Measurements from ENCODE around the gene RUFY2. TPM values are rescaled to one million over a fixed set of nuclear protein-coding genes. Genes with fewer than 3 reads are reported as not detected.

RUFY2 gene
- total RNA-seq, 1 donor from 2014 or later: 12.1 TPM

DNA sequence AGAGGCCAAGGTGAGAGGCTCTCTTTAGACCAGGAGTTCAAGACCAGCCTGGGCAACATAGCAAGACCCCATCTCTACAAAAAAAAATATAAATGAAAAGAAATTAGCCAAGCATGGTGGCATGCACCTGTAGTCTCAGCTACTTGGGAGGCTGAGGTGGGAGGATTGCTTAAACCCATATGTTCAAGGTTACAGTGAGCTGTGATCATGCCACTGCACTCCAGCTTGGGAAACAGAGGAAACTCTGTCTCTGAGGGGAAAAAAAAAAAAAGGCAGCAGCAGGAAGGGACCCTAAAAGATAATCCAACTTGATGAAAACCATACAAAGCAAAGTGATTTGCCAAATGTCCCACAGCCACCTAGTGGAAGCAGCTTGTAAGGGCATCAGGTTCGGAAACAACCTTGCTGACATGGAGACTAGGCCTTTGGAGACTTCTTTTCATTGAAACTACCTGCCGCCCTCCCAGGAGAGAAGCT, 58.8 kb downstream of the RUFY2 start:
- no peak overlapping the region for H3K4me3 Mint-ChIP-seq (ENCODE audit: low read depth)
- H3K36me3 Mint-ChIP-seq (ENCODE audit: low read depth): peaks cover 55% of the 10 kb centered on the region
- H3K4me1 Mint-ChIP-seq (ENCODE audit: low read depth): peaks cover 15% of the 10 kb centered on the region
- DNase-seq (ENCODE audit: low spot score): peak; percentile 25
- intact Hi-C loops (cut with micrococcal nuclease): loop anchor here (5.0 kb wide), 1 partner anchor 136 kb away; no protein-coding TSS in a partner anchor
- no peaks in the 10 kb centered on the region for H3K9me3 Mint-ChIP-seq
- H3K27ac Mint-ChIP-seq: peak overlapping the region; percentile 51
- no peaks in the 10 kb centered on the region for H3K27me3 Mint-ChIP-seq (ENCODE audit: low read depth)

DNA sequence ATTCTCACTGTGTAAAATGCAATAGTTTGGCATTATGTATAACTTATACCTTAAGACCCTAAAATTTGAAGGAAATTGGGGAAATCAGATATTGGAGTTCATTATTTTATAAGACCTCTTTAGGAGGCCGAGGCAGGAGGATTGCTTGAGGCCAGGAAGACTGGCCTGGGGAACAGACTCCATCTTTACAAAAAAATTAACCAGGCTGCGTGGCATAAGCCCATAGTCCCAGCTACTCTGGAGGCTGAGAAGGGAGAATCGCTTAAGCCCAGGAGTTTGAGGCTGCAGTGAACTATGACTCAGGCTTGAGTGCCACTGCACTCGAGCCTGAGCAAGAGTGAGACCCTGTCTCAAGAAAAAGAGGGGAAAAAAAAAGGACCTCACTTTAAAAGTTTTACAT, 60.3 kb downstream of the RUFY2 start:
- no peak overlapping the region for H3K4me3 Mint-ChIP-seq (ENCODE audit: low read depth)
- no peaks in the 10 kb centered on the region for H3K27me3 Mint-ChIP-seq (ENCODE audit: low read depth)
- peak overlapping the region; percentile 47 for H3K27ac Mint-ChIP-seq
- H3K9me3 Mint-ChIP-seq: no peaks in the 10 kb centered on the region
- DNase-seq (ENCODE audit: low spot score): no peak
- peaks cover 61% of the 10 kb centered on the region for H3K36me3 Mint-ChIP-seq (ENCODE audit: low read depth)
- intact Hi-C loops (cut with micrococcal nuclease): loop anchor here (2.0 to 5.0 kb wide), 2 partner anchors 14 to 134 kb away; partner anchors contain the start of genes HNRNPH3 and PBLD
- peaks cover 20% of the 10 kb centered on the region for H3K4me1 Mint-ChIP-seq (ENCODE audit: low read depth)

DNA sequence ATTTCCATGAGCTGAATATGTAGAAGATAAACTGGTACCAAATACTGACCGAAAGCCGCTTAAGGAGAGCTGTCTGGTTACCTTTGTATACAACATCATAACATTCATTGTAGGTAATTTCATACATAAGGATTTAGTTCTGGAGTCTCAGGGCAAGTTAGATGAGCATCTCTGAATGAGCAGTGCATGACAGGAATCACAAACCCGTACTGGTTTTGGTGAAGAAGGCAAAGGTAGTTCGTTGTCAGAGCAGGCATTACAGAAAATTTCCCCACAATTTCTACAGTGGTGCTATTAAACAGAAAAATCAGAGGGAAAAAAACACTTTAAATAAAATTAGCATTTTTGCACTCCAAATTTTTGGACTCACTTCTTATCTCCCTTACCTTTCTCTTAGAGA, 61.5 kb downstream of the RUFY2 start:
- intact Hi-C loops (cut with micrococcal nuclease): loop anchor here (2.0 to 5.0 kb wide), 2 partner anchors 13 to 133 kb away; partner anchors contain the start of genes HNRNPH3 and PBLD
- Mint-ChIP-seq H3K4me3 (ENCODE audit: low read depth) (no peak overlapping the region), H3K36me3 (ENCODE audit: low read depth) (peaks cover 72% of the 10 kb centered on the region), H3K4me1 (ENCODE audit: low read depth) (peaks cover 28% of the 10 kb centered on the region), H3K9me3 (no peaks in the 10 kb centered on the region), H3K27ac (peak overlapping the region; percentile 13), H3K27me3 (ENCODE audit: low read depth) (no peaks in the 10 kb centered on the region)
- no peak for DNase-seq (ENCODE audit: low spot score)

DNA sequence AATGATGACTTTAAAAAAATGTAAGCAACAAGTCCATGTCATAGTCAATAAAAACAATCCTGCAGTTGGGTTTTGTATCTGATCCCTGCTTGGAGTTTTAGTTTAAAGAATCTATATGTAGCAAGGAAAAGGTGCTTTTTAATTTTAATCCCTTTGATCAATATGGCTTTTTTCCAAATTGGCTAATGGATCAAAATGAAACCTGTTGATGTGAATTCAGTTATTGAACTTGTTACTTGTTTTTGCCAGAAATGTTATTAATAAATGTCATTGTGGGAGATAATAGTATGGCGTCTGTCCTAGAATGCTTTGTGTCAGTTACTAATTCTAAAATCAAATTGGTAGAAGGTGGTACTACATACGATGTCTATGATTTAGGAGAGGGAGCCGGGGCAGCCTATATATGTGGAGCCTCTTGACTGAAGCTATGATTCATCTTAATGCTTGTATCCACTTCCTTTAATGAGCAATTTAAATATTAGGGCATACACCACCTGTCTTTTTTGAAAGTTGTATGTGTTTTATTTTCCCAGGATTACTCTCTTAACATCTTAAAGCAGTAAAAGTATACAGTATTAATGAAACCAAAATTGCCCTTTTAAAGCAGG, 64.1 kb downstream of the RUFY2 start:
- H3K4me3 Mint-ChIP-seq (ENCODE audit: low read depth): no peak overlapping the region
- no peak overlapping the region for H3K27ac Mint-ChIP-seq
- no peaks in the 10 kb centered on the region for H3K9me3 Mint-ChIP-seq
- intact Hi-C loops (cut with micrococcal nuclease): no loop called here
- H3K4me1 Mint-ChIP-seq (ENCODE audit: low read depth): peaks cover 30% of the 10 kb centered on the region
- DNase-seq (ENCODE audit: low spot score): no peak
- no peaks in the 10 kb centered on the region for H3K27me3 Mint-ChIP-seq (ENCODE audit: low read depth)
- H3K36me3 Mint-ChIP-seq (ENCODE audit: low read depth): peaks cover 84% of the 10 kb centered on the region

DNA sequence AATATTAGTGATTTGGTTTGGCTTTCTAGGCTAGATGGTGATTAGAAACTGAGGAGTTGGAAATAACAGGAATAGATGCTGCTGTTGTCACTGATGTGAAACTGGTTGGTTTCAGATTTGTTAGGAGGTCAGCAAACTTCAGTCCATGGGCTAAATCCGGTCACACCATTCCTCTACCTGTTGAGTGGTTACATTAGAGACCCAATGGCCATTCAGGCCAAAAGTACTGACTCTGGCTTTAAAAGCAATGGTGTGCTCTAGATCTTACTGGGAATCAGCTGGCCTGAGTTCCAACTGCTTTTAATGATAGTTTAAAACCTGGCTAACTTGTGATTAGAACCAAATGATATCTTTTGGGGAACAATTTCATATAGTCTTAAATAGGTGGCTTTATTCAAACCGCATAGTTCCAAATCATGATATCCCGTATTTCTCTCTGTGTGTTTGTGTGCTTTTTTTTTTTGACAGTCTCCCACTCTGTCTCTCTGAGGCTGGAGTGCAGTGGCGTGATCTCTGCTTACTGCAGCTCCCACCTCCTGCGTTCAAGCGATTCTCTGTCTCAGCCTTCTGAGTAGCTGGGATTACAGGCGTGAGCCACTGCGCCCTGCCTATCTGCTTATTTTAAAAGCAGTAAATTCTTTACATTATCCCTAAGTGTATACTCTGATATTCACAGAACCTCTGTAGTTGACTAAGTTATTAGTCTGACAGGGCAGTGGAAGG, 66.6 kb downstream of the RUFY2 start:
- Mint-ChIP-seq H3K36me3 (ENCODE audit: low read depth) (peaks cover 92% of the 10 kb centered on the region), H3K27me3 (ENCODE audit: low read depth) (no peaks in the 10 kb centered on the region), H3K4me1 (ENCODE audit: low read depth) (peaks cover 38% of the 10 kb centered on the region), H3K4me3 (ENCODE audit: low read depth) (no peak overlapping the region), H3K9me3 (no peaks in the 10 kb centered on the region), H3K27ac (no peak overlapping the region)
- no peak for DNase-seq (ENCODE audit: low spot score)
- intact Hi-C loops (cut with micrococcal nuclease): no loop called here

DNA sequence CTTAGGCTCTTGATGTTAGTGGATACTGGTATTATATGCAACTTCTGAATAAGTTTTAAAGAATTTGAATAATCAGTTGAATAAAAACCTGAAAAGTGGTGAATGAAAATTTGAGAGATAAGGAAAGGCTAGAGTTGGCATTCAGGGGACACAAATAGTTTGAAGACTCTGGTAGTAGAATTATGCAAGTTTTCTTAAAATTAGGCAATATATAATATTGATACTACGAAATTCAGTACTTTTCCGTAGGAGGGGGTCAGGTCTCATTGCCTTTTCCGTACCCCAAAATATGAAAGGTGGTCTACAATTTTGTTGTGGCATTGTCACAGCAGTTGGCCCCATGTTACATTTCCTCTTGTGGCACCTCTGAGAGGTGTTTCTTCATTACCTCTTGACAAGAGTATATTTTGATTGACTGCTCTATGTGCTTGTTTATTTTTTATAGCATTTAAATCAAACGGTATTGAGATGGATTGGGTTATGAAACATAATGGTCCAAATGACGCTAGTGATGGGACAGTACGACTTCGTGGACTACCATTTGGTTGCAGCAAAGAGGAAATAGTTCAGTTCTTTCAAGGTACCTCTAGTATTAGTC, 70.2 kb downstream of the RUFY2 start:
- intact Hi-C loops (cut with micrococcal nuclease): no loop called here
- H3K4me1 Mint-ChIP-seq (ENCODE audit: low read depth): peaks cover 45% of the 10 kb centered on the region

DNA sequence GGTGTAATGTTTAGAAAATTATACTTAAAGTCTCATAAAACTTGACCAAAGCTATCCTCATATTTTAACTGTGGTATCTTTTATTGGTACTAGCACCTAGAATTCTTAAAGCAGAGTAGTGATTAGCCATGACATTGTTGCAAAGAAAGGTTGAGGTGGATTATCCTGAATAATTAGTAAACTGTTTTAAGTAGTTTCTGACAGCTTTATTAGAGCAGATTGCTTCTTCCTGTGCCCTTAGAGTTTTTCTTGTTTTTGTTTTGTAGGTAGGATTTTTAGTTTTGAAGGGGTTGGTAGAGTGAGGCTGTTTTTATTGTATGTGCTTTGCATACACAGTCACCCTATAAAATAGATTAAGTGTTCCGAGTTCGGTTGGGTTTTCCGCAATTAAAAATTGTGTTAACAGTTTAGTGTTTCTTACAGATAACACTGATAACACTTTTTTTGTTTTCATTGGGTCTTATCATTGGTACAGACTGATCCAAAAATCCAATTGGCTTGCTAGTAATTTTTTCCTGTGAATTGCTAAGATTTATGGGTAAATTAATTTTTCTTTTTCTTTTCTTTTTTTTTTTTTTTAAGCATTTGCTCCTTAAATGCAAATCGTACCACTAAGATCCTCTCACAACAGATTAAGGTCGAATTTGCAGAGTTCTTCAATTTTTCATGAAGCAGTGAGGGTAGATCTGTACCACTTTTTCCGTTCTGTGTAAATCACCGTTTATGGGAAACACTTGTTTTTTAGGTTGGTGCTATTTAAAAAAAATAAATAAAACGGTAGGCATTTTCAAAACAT, 72.2 kb downstream of the RUFY2 start:
- H3K27me3 Mint-ChIP-seq (ENCODE audit: low read depth): no peaks in the 10 kb centered on the region
- DNase-seq (ENCODE audit: low spot score): no peak
- H3K4me3 Mint-ChIP-seq (ENCODE audit: low read depth): peak overlapping the region; percentile 99
- peak overlapping the region; percentile 75 for H3K27ac Mint-ChIP-seq
- H3K4me1 Mint-ChIP-seq (ENCODE audit: low read depth): peaks cover 49% of the 10 kb centered on the region
- no peaks in the 10 kb centered on the region for H3K9me3 Mint-ChIP-seq
- H3K36me3 Mint-ChIP-seq (ENCODE audit: low read depth): peaks cover 74% of the 10 kb centered on the region
- intact Hi-C loops (cut with micrococcal nuclease): loop anchor here (5.0 kb wide), 3 partner anchors 103 to 1897 kb away; partner anchors contain the start of genes ATOH7, DNA2 and PPA1

More for the DNA sequence above, 70.2 kb downstream of the RUFY2 start:
- no peak for DNase-seq (ENCODE audit: low spot score)
- no peak overlapping the region for H3K27ac Mint-ChIP-seq
- no peaks in the 10 kb centered on the region for H3K27me3 Mint-ChIP-seq (ENCODE audit: low read depth)
- peak overlapping the region; percentile 72 for H3K4me3 Mint-ChIP-seq (ENCODE audit: low read depth)
- H3K36me3 Mint-ChIP-seq (ENCODE audit: low read depth): peaks cover 92% of the 10 kb centered on the region
- H3K9me3 Mint-ChIP-seq: no peaks in the 10 kb centered on the region

DNA sequence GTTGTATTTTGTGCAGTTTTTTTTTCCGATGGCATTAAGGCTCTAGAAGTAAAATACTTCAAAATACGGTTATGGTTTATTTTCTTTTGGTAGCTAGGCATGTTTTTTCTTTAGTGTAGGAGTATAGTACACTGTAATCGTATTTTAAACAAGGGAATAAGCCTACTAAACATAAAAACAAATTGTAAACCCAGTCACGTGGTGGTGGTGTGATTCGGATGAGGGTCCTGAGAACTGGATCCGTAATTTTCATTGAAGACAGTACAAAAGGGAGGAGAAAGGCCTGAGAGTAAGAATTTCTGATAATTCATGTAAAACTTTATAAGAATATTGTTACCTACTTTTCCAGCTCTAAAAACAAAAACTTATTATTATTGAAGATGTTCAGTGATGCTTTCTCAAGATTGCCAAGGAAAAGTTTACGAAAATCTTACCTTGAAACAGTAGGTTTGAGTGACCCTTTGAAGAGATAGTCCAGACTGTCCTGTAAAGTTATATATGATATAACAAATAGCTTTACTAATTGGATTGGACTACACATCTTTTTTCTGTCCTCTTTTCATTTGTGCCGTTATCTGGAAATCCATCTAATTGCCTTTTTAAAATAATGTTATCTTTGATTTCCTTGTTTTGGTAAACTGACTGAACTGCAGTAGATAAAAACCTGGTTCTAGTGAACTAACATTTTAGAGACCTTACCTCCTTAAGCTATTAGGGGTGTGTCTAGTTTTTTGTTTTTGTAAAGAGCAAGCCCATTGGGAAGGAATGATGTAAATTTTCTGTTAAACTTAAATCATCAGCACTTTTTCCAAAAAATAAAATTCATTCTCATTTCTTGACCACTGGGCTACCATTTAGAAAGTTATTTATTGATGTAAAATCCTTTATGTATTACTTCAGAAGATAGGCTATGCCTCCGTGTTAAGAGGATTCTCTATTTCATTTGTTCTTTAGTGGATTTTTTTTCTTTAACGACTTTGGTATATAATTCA, 73.3 kb downstream of the RUFY2 start:
- peak overlapping the region; percentile 99 for H3K4me3 Mint-ChIP-seq (ENCODE audit: low read depth)
- no peaks in the 10 kb centered on the region for H3K9me3 Mint-ChIP-seq
- intact Hi-C loops (cut with micrococcal nuclease): loop anchor here (2.0 to 5.0 kb wide), 6 partner anchors 13 to 1899 kb away; partner anchors contain the start of genes ATOH7, CCAR1, DNA2 and PPA1
- peaks cover 54% of the 10 kb centered on the region for H3K4me1 Mint-ChIP-seq (ENCODE audit: low read depth)
- no peak for DNase-seq (ENCODE audit: low spot score)
- no peaks in the 10 kb centered on the region for H3K27me3 Mint-ChIP-seq (ENCODE audit: low read depth)
- peaks cover 62% of the 10 kb centered on the region for H3K36me3 Mint-ChIP-seq (ENCODE audit: low read depth)
- peak overlapping the region; percentile 100 for H3K27ac Mint-ChIP-seq

DNA sequence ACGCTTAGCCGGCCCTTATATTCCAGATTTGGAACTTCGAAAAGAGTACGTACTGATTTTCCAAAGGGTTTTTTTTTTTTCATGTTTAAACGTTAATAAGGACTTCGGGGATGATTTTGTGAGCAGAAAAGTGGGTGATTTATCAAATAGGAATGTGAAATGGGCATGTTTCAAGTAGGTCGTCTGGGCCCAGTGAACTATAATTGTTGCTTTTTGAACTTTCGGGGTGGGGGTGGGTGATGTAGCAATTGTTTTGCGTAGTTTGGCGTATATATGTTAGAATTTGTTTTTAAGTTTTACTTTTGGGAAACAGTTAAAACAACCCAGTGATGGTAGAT, 74.0 kb downstream of the RUFY2 start:
- H3K9me3 Mint-ChIP-seq: no peaks in the 10 kb centered on the region
- no peak for DNase-seq (ENCODE audit: low spot score)
- H3K4me3 Mint-ChIP-seq (ENCODE audit: low read depth): peak overlapping the region; percentile 99
- peaks cover 55% of the 10 kb centered on the region for H3K4me1 Mint-ChIP-seq (ENCODE audit: low read depth)
- intact Hi-C loops (cut with micrococcal nuclease): loop anchor here (2.0 to 5.0 kb wide), 6 partner anchors 14 to 1899 kb away; partner anchors contain the start of genes ATOH7, CCAR1, DNA2 and PPA1
- peak overlapping the region; percentile 100 for H3K27ac Mint-ChIP-seq
- peaks cover 57% of the 10 kb centered on the region for H3K36me3 Mint-ChIP-seq (ENCODE audit: low read depth)
- H3K27me3 Mint-ChIP-seq (ENCODE audit: low read depth): no peaks in the 10 kb centered on the region

DNA sequence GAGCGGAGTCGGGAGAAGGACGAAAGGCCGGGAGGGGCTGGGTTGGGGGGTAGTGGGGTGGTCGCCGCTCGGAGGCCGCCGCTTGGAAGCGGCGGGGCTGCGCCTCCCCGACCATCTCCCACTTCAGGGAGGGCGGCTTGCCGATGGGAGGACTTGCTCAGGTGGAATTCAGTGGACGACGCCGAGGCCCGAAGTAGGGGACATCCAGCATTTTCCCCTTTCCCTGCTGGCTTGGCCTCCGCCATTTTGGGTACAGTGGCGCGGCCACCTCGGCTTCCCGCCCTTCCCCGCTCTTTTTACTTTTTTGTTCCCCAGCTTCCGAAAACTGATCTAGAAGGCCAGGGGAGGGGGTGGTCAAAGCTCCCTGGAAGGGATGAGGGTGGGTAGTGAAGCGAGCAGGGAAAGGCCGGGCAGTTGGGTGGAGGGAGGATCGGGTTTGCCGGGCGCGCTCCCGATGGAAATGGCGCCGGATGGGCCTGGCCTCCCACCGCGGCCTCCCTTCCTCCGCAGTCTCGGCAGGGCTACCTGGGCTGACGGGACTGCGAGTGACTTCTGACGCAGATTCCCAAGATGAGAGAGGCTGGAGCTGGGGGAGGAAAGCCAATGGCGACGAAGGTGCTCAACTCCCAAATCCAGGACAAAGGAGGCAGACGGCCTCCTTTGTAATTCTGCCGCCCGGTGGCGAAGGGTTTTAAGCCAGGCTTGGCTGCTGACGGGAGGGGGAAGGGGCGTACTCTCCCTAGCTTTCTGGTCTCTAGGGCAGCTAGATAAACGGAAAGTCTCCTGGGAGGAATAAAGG, 74.6 kb downstream of the RUFY2 start, which contains the start of gene PBLD:
Gene PBLD, minus strand, starts transcription at position 670 of the 799 bp plus-strand sequence. CDS start 26,084 bp downstream, outside the sequence.
- Mint-ChIP-seq H3K27me3 (ENCODE audit: low read depth) (no peaks in the 10 kb centered on the region), H3K9me3 (no peaks in the 10 kb centered on the region), H3K4me3 (ENCODE audit: low read depth) (peak within 1 kb of the TSS; percentile 99), H3K27ac (peak within 1 kb of the TSS; percentile 100), H3K4me1 (ENCODE audit: low read depth) (peaks cover 51% of the 10 kb centered on the region), H3K36me3 (ENCODE audit: low read depth) (peaks cover 52% of the 10 kb centered on the region)
- DNase-seq (ENCODE audit: low spot score): peak; percentile 60
- intact Hi-C loops (cut with micrococcal nuclease): loop anchor here (2.0 to 5.0 kb wide), 6 partner anchors 14 to 1900 kb away; partner anchors contain the start of genes ATOH7, CCAR1, DNA2 and PPA1
